ENCODE results near the gene SLC17A4.

Gene SLC17A4

DNA sequence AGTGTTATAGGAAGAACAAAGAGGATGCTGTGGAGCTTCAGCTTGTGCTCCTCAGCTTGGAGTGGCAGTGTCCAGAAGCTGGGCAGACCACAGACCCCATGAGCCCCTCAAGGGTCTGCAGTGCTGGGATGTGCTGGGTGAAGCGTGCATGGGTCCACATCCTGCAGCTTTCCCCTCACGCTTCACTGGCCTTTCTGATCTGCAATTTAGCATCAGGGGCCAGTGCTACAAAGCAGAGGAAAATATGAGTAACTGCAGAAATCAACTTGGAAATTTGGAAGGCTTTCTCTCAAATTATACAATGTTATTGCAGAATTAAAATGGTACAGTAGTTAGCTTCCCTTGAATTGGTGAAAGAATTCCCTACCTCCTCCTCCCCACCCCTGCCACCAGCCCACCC lies 10.1 kb downstream of the SLC17A4 start:
- Mint-ChIP-seq H3K27ac (no peak overlapping the region), H3K36me3 (ENCODE audit: insufficient read depth) (no peaks in the 10 kb centered on the region), H3K9me3 (no peaks in the 10 kb centered on the region), H3K27me3 (peaks cover 10 to 46% of the 10 kb centered on the region in 2 donors), H3K4me3 (no peak overlapping the region), H3K4me1 (ENCODE audit: low read depth in 2 of 2) (no peaks in the 10 kb centered on the region)
- ATAC-seq (replicated peaks) (no peak), DNase-seq (no peak)

- H3K9me3 Mint-ChIP-seq: no peaks in the 10 kb centered on the region
- no peak overlapping the region for H3K27ac Mint-ChIP-seq
- H3K4me3 Mint-ChIP-seq: no peak overlapping the region
- no peaks in the 10 kb centered on the region for H3K4me1 Mint-ChIP-seq (ENCODE audit: low read depth in 2 of 2)
- no peak for ATAC-seq (replicated peaks)
- peaks cover 15 to 30% of the 10 kb centered on the region in 2 donors for H3K27me3 Mint-ChIP-seq
- DNase-seq: no peak
- no peaks in the 10 kb centered on the region for H3K36me3 Mint-ChIP-seq (ENCODE audit: insufficient read depth)
These were observed 14.0 kb downstream of the SLC17A4 start for GRCh38 chr6:25768566-25768965.

DNA sequence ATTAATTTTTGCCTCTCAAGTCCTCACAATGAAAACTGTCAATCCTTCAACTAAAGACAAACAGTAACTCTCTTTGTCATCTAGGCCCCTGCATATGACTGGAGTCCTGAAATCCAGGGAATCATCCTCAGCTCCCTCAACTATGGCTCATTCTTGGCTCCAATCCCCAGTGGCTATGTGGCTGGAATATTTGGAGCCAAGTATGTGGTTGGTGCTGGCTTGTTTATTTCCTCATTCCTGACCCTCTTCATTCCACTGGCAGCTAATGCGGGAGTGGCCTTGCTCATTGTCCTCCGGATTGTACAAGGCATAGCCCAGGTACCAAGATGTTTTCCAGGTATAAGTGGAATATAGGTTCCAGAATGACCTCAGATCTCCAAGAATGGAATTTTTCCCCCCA lies 15.4 kb downstream of the SLC17A4 start:
- Mint-ChIP-seq H3K4me1 (ENCODE audit: low read depth in 2 of 2) (no peaks in the 10 kb centered on the region), H3K27me3 (peaks cover 15 to 23% of the 10 kb centered on the region in 2 donors), H3K36me3 (ENCODE audit: insufficient read depth) (peaks cover 2% of the 10 kb centered on the region), H3K27ac (no peak overlapping the region), H3K4me3 (no peak overlapping the region), H3K9me3 (no peaks in the 10 kb centered on the region)
- DNase-seq (no peak), ATAC-seq (replicated peaks) (no peak)

GRCh38 chr6:25774120-25774715 lies 19.7 kb downstream of the SLC17A4 start:
- no peak for DNase-seq
- Mint-ChIP-seq H3K4me1 (ENCODE audit: low read depth in 2 of 2) (no peaks in the 10 kb centered on the region), H3K36me3 (ENCODE audit: insufficient read depth) (peaks cover 2% of the 10 kb centered on the region), H3K9me3 (no peaks in the 10 kb centered on the region), H3K4me3 (no peak overlapping the region), H3K27me3 (peaks cover 26 to 35% of the 10 kb centered on the region in 2 donors), H3K27ac (no peak overlapping the region)
- ATAC-seq (replicated peaks): no peak

- H3K27ac Mint-ChIP-seq: no peak overlapping the region
- H3K4me3 Mint-ChIP-seq: no peak overlapping the region
- ATAC-seq (replicated peaks): no peak
These were observed 22.5 kb downstream of the SLC17A4 start for GRCh38 chr6:25777031-25777430.

DNA sequence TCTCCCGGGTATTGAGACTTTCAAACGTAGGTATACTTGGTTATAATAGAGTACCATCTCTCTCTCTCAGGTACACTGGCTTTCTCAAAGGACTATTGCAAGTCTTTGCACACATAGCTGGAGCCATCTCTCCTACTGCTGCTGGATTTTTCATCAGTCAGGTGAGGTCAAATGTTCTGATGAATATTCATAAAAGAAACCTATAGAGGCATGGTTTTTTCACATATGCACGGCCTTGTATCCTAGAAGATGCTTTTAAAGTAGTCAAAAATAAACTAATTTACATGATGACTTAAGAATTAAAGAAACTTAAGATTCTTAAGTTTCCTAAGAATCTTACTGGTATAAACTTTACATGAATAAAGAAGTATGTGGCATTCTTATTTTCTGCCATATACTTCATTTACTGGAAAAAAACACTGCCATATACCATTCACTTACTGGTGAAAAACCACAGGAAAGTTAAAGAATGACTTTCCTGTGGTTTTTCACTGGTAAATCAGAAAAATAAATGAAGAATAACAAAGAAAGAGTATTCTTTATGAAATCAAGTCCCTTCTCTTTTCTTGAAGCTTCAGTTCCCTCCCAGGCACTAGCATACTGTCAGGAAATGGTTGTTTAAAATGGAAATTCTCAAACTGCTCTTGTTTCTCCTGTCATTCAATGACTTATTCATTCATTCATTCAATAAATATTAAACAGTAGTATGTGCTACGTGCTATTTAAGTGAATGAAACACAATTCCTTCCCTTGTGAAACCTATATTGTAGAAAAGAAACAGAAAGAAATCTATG lies 23.5 kb downstream of the SLC17A4 start:
- ATAC-seq (replicated peaks) (no peak), DNase-seq (no peak)
- no peak overlapping the region for H3K4me3 Mint-ChIP-seq
- H3K9me3 Mint-ChIP-seq: no peaks in the 10 kb centered on the region
- H3K36me3 Mint-ChIP-seq (ENCODE audit: insufficient read depth): peaks cover 2% of the 10 kb centered on the region
- no peaks in the 10 kb centered on the region for H3K4me1 Mint-ChIP-seq (ENCODE audit: low read depth in 2 of 2)
- no peak overlapping the region for H3K27ac Mint-ChIP-seq
- peaks cover 21 to 35% of the 10 kb centered on the region in 2 donors for H3K27me3 Mint-ChIP-seq

More at GRCh38 chr6:25777031-25777430, 22.5 kb downstream of the SLC17A4 start:
- DNase-seq: no peak
- Mint-ChIP-seq H3K9me3 (no peaks in the 10 kb centered on the region), H3K27me3 (peaks cover 21 to 35% of the 10 kb centered on the region in 2 donors), H3K4me1 (ENCODE audit: low read depth in 2 of 2) (no peaks in the 10 kb centered on the region), H3K36me3 (ENCODE audit: insufficient read depth) (peaks cover 2% of the 10 kb centered on the region)

DNA sequence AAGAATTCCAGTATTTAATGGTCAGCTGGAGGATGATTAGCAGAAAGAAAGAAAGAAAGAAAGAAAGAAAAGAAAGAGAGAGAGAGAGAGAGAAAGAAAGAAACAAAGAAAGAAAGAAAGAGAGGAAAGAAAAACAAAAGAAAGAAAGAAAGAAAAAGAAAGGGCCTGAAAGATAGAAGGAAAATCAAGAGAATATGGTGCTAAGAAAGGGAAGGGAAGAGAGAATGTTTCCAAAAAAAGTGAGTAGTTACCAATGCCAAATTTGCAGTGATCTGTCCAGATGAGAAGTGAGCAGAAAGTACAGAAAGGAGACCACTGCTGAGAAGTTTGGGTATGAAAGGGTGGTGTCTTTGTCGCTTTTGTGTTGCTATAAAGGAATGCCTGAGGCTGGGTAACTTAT lies 26.6 kb downstream of the SLC17A4 start:
- Mint-ChIP-seq H3K27ac (no peak overlapping the region), H3K36me3 (ENCODE audit: insufficient read depth) (no peaks in the 10 kb centered on the region), H3K27me3 (peaks cover 23 to 28% of the 10 kb centered on the region in 2 donors), H3K4me3 (no peak overlapping the region), H3K9me3 (no peaks in the 10 kb centered on the region), H3K4me1 (ENCODE audit: low read depth in 2 of 2) (no peaks in the 10 kb centered on the region)
- DNase-seq (no peak), ATAC-seq (replicated peaks) (no peak)

DNA sequence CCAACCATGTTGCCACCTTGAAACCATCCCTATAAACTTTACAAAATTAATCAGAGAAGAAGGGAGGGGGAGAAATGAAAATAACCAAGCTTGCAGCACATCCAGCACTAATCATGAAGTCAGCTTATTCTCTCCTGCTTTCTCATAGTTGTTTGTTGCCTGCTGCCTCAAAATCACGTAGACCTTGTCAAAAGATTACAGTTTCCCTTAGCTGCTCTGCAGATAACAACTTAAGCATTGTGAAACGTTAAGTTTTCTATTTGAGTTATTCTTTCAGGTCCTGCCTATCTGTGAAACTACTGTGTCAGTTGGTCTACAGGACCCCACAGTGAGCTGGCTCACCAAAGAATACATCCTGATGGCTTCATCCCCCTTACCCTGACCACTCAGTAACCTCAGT lies 32.9 kb downstream of the SLC17A4 start:
- H3K9me3 Mint-ChIP-seq: no peaks in the 10 kb centered on the region
- no peaks in the 10 kb centered on the region for H3K36me3 Mint-ChIP-seq (ENCODE audit: insufficient read depth)
- ATAC-seq (replicated peaks) (no peak), DNase-seq (no peak)
- no peak overlapping the region for H3K27ac Mint-ChIP-seq
- no peaks in the 10 kb centered on the region for H3K4me1 Mint-ChIP-seq (ENCODE audit: low read depth in 2 of 2)
- H3K27me3 Mint-ChIP-seq: peaks cover 7 to 8% of the 10 kb centered on the region in 2 donors
- no peak overlapping the region for H3K4me3 Mint-ChIP-seq

GRCh38 chr6:25788305-25788922 lies 33.9 kb downstream of the SLC17A4 start:
- H3K4me1 Mint-ChIP-seq (ENCODE audit: low read depth in 2 of 2): no peaks in the 10 kb centered on the region
- H3K36me3 Mint-ChIP-seq (ENCODE audit: insufficient read depth): no peaks in the 10 kb centered on the region
- H3K27ac Mint-ChIP-seq: no peak overlapping the region
- no peaks in the 10 kb centered on the region for H3K9me3 Mint-ChIP-seq
- no peak overlapping the region for H3K4me3 Mint-ChIP-seq
- peak; percentile 23 to 31 (median 24) for DNase-seq
- H3K27me3 Mint-ChIP-seq: peaks cover 7 to 8% of the 10 kb centered on the region in 2 donors
- peak; percentile 43 for ATAC-seq (replicated peaks)

DNA sequence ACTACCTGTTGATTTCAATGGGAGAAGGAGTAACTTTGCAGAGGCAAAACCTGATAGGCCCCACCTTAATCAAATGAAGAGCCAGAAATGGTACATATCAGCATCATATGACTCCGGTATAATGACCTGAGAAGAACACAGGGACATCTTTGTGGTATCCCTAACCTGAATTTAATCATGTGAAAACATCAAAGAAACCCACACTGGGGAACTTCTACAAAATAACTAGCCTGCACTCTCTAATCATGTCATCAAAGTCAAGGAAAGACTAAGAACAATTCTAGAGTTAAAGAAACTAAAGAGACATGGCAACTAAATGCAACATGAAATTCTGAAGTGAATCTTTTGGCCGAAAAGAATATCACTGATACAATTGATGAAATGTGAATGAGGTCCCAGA lies 34.9 kb downstream of the SLC17A4 start:
- no peaks in the 10 kb centered on the region for H3K9me3 Mint-ChIP-seq
- no peaks in the 10 kb centered on the region for H3K4me1 Mint-ChIP-seq (ENCODE audit: low read depth in 2 of 2)
- DNase-seq (no peak), ATAC-seq (replicated peaks) (no peak)
- no peak overlapping the region for H3K27ac Mint-ChIP-seq
- no peaks in the 10 kb centered on the region for H3K36me3 Mint-ChIP-seq (ENCODE audit: insufficient read depth)
- peaks cover 3 to 8% of the 10 kb centered on the region in 2 donors for H3K27me3 Mint-ChIP-seq
- no peak overlapping the region for H3K4me3 Mint-ChIP-seq

GRCh38 chr6:25792016-25792415 lies 37.5 kb downstream of the SLC17A4 start:
- DNase-seq: no peak
- no peak overlapping the region for H3K27ac Mint-ChIP-seq
- H3K4me1 Mint-ChIP-seq (ENCODE audit: low read depth in 2 of 2): no peaks in the 10 kb centered on the region
- no peaks in the 10 kb centered on the region for H3K36me3 Mint-ChIP-seq (ENCODE audit: insufficient read depth)
- no peaks in the 10 kb centered on the region for H3K9me3 Mint-ChIP-seq
- ATAC-seq (replicated peaks): no peak
- H3K4me3 Mint-ChIP-seq: no peak overlapping the region
- H3K27me3 Mint-ChIP-seq: no peaks in the 10 kb centered on the region

- H3K4me3 Mint-ChIP-seq: no peak overlapping the region
- DNase-seq (no peak), ATAC-seq (replicated peaks) (no peak)
- peaks cover 0 to 8% of the 10 kb centered on the region in 2 donors for H3K27me3 Mint-ChIP-seq
- no peaks in the 10 kb centered on the region for H3K36me3 Mint-ChIP-seq (ENCODE audit: insufficient read depth)
- H3K4me1 Mint-ChIP-seq (ENCODE audit: low read depth in 2 of 2): no peaks in the 10 kb centered on the region
- H3K9me3 Mint-ChIP-seq: no peaks in the 10 kb centered on the region
- H3K27ac Mint-ChIP-seq: no peak overlapping the region
These were observed 39.4 kb downstream of the SLC17A4 start for GRCh38 chr6:25793970-25794369.

GRCh38 chr6:25794784-25795183 lies 40.2 kb downstream of the SLC17A4 start:
- no peak overlapping the region for H3K4me3 Mint-ChIP-seq
- H3K27ac Mint-ChIP-seq: no peak overlapping the region
- no peaks in the 10 kb centered on the region for H3K36me3 Mint-ChIP-seq (ENCODE audit: insufficient read depth)
- no peaks in the 10 kb centered on the region for H3K9me3 Mint-ChIP-seq
- DNase-seq: no peak
- no peaks in the 10 kb centered on the region for H3K4me1 Mint-ChIP-seq (ENCODE audit: low read depth in 2 of 2)
- H3K27me3 Mint-ChIP-seq: peaks cover 0 to 8% of the 10 kb centered on the region in 2 donors
- ATAC-seq (replicated peaks): no peak

DNA sequence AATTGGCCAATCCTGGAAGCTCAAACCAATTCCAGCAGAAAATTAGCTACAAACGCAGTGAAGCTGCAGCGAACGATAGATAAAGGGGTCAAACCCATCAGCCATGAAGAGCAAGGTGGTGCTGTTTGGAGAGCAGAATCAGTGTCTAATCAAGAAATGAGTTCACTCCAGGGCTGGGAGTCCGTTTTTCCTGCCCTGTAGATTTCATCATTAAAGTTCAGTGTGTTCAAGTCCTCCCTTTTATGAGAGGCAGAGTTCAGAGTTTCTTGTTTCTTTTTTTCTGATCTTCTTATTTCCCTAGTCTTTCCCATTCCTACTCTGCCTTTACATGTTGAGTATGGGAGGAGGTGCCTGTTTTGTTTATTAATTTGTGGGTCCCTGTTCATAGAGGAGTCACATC lies 46.9 kb downstream of the SLC17A4 start:
- DNase-seq: no peak
- Mint-ChIP-seq H3K36me3 (ENCODE audit: insufficient read depth) (no peaks in the 10 kb centered on the region), H3K4me3 (no peak overlapping the region), H3K27ac (no peak overlapping the region), H3K27me3 (peaks cover 17 to 44% of the 10 kb centered on the region in 2 donors), H3K4me1 (ENCODE audit: low read depth in 2 of 2) (no peaks in the 10 kb centered on the region), H3K9me3 (no peaks in the 10 kb centered on the region)
- no peak for ATAC-seq (replicated peaks)

Data from effector memory CD8-positive, alpha-beta T cell (primary cell).